HL-60 (cell line): ENCODE data around the gene ZNF334.

ENCODE experiments used
- DNase-seq, 2 experiments: peaks; one replicate each; pipeline ENCODE4 v3.0.0-alpha.2; 2010 to 2020; ENCODE audit warnings: low read depth in 1 of 2, low spot score in 1 of 2
- H3K27ac ChIP-seq: fragments of 250-450 bp; sonication (Bioruptor Pico); replicated peaks from 2 replicates; pipeline ENCODE4 v1.5.1; 2020; ENCODE audit warnings: mild to moderate bottlenecking, moderate library complexity
- H3K27me3 ChIP-seq: fragments of 250-450 bp; sonication (Bioruptor Pico); 2 replicates; pipeline ENCODE4 v1.5.1; 2021; ENCODE audit warnings: mild to moderate bottlenecking, moderate library complexity; ENCODE audit not compliant: insufficient read depth, poor library complexity, severe bottlenecking
- H3K4me3 ChIP-seq: replicated peaks from 2 replicates; pipeline ENCODE4 v1.5.1; 2011; ENCODE audit warnings: mild to moderate bottlenecking, control low read depth, low read length; ENCODE audit not compliant: insufficient read depth
- GABPA ChIP-seq: IDR thresholded peaks from 2 replicates; pipeline ENCODE4 v1.6.1; 2012; ENCODE audit warnings: low read depth
- POLR2AphosphoS5 ChIP-seq: IDR thresholded peaks from 2 replicates; pipeline ENCODE4 v1.6.1; 2012; ENCODE audit warnings: low read depth
- REST ChIP-seq: IDR thresholded peaks from 2 replicates; pipeline ENCODE4 v1.6.1; 2012; ENCODE audit warnings: low read depth; ENCODE audit not compliant: insufficient replicate concordance
- SPI1 ChIP-seq: IDR thresholded peaks from 2 replicates; pipeline ENCODE4 v1.6.1; 2012; ENCODE audit warnings: low read depth, mild to moderate bottlenecking, borderline replicate concordance
- TF ChIP-seq, protein P1 (sequence below): IDR thresholded peaks from one replicate; pipeline ENCODE4 v1.5.1; 2011; ENCODE audit warnings: low read length, control low read depth, inconsistent platforms; ENCODE audit not compliant: insufficient read depth

The ZNF334 gene

GRCh38 chr20:46468508-46468907 is 44.9 kb downstream of the ZNF334 start:
- DNase-seq = no peak
- no peak for TF ChIP-seq GABPA
- no peak for TF ChIP-seq POLR2AphosphoS5
- TF ChIP-seq, protein P1, sequence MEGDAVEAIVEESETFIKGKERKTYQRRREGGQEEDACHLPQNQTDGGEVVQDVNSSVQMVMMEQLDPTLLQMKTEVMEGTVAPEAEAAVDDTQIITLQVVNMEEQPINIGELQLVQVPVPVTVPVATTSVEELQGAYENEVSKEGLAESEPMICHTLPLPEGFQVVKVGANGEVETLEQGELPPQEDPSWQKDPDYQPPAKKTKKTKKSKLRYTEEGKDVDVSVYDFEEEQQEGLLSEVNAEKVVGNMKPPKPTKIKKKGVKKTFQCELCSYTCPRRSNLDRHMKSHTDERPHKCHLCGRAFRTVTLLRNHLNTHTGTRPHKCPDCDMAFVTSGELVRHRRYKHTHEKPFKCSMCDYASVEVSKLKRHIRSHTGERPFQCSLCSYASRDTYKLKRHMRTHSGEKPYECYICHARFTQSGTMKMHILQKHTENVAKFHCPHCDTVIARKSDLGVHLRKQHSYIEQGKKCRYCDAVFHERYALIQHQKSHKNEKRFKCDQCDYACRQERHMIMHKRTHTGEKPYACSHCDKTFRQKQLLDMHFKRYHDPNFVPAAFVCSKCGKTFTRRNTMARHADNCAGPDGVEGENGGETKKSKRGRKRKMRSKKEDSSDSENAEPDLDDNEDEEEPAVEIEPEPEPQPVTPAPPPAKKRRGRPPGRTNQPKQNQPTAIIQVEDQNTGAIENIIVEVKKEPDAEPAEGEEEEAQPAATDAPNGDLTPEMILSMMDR = no peak
- no peak for TF ChIP-seq REST
- no peak for TF ChIP-seq SPI1
- H3K4me3 ChIP-seq = no peak overlapping the region
- no peak overlapping the region for H3K27ac ChIP-seq
- no peaks in the 10 kb centered on the region for H3K27me3 ChIP-seq

DNA sequence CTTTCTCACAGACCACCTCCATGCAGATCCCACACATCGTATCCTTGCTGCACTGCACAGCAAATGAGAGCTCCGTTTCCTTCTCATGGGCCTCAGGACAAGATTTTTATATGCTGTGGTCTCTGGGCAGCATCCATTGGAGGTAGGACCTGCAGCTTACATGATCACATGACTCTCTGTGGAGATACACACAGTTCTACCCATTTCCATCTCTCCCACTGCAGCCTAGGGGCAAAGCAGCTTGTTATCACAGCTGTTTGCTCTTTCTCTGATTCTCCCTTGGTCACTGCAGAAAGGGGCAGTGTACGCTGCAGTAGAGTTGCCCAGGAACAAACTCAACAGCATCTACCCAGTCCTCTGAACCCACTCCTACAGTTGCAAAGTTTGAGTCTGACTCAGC is 48.9 kb downstream of the ZNF334 start:
- Histone ChIP-seq H3K27me3 (no peaks in the 10 kb centered on the region), H3K4me3 (no peak overlapping the region), H3K27ac (no peak overlapping the region)
- DNase-seq = no peak
- no peak for TF ChIP-seq GABPA
- no peak for TF ChIP-seq POLR2AphosphoS5
- no peak for TF ChIP-seq REST
- no peak for TF ChIP-seq SPI1
- TF ChIP-seq, protein P1 = no peak

GRCh38 chr20:46463852-46464251 is 49.5 kb downstream of the ZNF334 start:
- Histone ChIP-seq H3K4me3 (no peak overlapping the region), H3K27ac (no peak overlapping the region), H3K27me3 (peaks cover 4% of the 10 kb centered on the region)
- no peak for DNase-seq
- no peak for TF ChIP-seq GABPA
- TF ChIP-seq, protein P1 = no peak
- no peak for TF ChIP-seq SPI1
- TF ChIP-seq POLR2AphosphoS5 = no peak
- no peak for TF ChIP-seq REST
